Hematopoietic multipotent progenitor cell treated with erythropoietin and hydrocortisone succinate and interleukin-3 and kit ligand, for 17 days (in vitro differentiated cells): ENCODE data around the gene UBTFL1.
"Not testable (repeated sequence)": the region's sequence is repeated elsewhere in the genome, so short reads cannot be mapped to it uniquely, and the experiment has no call there.

Source experiments
- DNase-seq: peaks from one replicate; pipeline ENCODE4 v3.0.0-alpha.2; 2015; ENCODE audit warnings: low spot score

UBTFL1 gene

GRCh38 chr11:90085650-90086049 lies at the start of gene UBTFL1:
Gene UBTFL1 (plus strand): TSS chr11:90085950. CDS start chr11:90085950, 0 bp downstream.
- DNase-seq: not testable (repeated sequence)

GRCh38 chr11:90051591-90052209 lies 34.0 kb upstream of the UBTFL1 start:
- not testable (repeated sequence) for DNase-seq

- not testable (repeated sequence) for DNase-seq
These were observed 33.4 kb upstream of the UBTFL1 start for GRCh38 chr11:90052311-90052710.

GRCh38 chr11:90053545-90053944 lies 32.2 kb upstream of the UBTFL1 start:
- not testable (repeated sequence) for DNase-seq

GRCh38 chr11:90088731-90089130 lies 3.0 kb downstream of the UBTFL1 start:
- DNase-seq: not testable (repeated sequence)

GRCh38 chr11:90095230-90095924 lies 9.6 kb downstream of the UBTFL1 start:
- DNase-seq: not testable (repeated sequence)

- DNase-seq: not testable (repeated sequence)
These were observed 12.5 kb downstream of the UBTFL1 start for GRCh38 chr11:90098261-90098660.

- DNase-seq: no peak
These were observed 14.7 kb downstream of the UBTFL1 start for GRCh38 chr11:90100431-90100830.

- no peak for DNase-seq
These were observed 27.8 kb downstream of the UBTFL1 start for GRCh38 chr11:90113541-90113940.

GRCh38 chr11:90120191-90120590 lies 34.4 kb downstream of the UBTFL1 start:
- no peak for DNase-seq

- no peak for DNase-seq
These were observed 38.6 kb downstream of the UBTFL1 start for GRCh38 chr11:90124371-90124770.

GRCh38 chr11:90124946-90125345 lies 39.2 kb downstream of the UBTFL1 start:
- DNase-seq: no peak

GRCh38 chr11:90133560-90134477 lies 48.1 kb downstream of the UBTFL1 start:
- no peak for DNase-seq

- no peak for DNase-seq
These were observed 48.8 kb downstream of the UBTFL1 start, which contains the start of gene NAALAD2 for GRCh38 chr11:90134478-90135003. Gene NAALAD2 (plus strand): TSS chr11:90134663. CDS start chr11:90134759, 96 bp downstream.

GRCh38 chr11:90135016-90135415 lies 49.3 kb downstream of the UBTFL1 start:
- DNase-seq: no peak
